HG02610 (cell line): ENCODE results near the gene ZNF219.

Experiments used
- ATAC-seq: cut with Tn5 transposase; IDR thresholded peaks from one replicate; pipeline ENCODE4 v1.9.1; 2021; ENCODE audit warnings: mild to moderate bottlenecking, moderate library complexity; ENCODE audit not compliant: unreplicated experiment

ZNF219 gene

DNA sequence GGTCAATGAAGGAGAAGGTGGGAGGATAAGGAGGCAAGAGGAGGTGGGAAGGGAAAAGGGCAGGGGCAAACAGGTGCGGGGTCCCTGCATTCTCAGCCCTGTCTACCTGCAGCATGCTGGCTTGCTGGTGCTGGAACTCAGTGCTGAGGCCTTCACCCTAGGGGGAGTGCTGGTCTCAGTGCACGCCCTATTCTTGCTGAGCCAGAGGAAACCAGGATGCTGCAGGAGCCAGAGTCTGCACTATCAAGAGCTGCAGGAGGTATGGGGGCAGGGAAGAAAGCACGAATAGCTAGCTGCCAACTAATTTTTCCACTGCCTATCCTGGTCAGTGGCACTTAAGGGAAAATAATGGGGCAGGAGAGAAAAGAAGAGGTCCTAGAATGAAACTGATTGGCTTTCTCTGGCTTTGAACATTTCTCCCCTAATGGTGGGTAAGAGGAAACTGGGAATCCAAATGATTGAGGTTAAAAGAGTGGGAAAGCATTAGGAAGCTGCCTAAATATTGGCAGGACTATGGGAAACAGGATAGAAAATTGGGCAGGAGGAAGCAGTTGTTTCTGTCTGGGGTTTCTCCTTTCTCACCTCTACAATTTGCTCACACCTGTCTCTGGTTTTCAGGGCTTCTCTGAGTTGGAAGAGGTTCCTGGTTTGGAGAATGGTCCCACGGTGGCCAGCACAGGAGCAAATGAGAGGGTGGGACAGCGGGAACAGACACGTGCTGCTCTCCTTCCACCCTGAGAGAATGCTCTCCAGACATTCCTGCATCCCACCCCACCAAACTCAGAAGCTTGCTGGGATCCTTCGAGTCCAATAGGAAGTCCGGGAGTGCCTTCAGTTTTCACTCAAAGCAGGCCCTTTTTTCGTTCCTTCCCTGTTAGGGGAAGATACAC lies 4.3 kb upstream of the ZNF219 start:
- no peak for ATAC-seq

DNA sequence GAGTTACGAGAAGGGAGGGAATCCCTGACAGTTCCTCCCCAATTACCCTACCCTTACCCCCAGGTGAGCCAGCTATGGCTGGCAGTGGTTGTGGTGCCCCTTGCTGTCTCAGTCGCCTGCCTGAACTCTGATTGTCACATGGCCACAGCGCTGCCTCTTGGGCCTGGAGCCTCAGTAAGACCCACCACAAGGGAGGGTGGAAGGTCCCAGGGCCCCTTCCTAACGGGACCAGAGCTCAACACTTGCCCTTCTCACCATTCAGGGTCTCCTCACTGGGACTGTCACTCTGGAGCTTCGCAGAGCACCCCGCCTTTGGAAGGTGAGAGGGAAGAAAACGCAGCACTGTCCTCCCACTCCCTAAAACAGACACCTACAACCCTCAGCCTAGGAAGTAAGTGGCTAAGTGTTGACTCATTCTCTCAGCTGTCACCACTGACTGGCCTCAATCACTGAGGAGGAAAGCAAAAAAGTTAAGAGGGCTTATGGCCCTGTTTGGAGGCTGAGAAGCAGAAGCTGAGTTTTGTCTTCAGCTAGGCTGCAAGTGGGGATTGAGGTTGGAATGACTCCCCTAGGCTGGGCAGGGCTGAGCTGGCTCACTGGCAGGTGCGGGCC lies 3.5 kb upstream of the ZNF219 start:
- no peak for ATAC-seq

DNA sequence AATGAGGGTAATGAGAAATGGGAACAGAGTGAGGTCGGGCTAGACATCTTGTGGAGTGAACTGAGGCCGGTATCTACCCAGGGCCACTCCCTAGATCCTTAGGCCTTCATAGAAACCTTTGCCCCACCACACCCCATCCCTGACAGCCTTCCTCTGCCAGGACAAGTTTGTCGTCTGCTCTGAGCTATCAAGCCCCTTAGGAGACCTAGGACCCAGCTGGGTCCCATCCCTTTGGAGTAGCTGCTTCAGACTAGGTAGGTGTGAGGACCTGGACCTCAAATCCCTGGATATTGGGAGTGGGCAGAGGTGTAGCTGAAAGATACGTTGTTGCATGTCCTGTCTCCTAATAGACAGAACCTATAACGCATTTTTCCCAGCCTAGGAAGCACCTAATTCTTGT lies 2.5 kb upstream of the ZNF219 start, which contains the start of gene TMEM253:
Gene TMEM253, plus strand, starts transcription at position 136 of the 400 bp plus-strand sequence. CDS start 278 bp downstream, outside the sequence.
- no peak for ATAC-seq

DNA sequence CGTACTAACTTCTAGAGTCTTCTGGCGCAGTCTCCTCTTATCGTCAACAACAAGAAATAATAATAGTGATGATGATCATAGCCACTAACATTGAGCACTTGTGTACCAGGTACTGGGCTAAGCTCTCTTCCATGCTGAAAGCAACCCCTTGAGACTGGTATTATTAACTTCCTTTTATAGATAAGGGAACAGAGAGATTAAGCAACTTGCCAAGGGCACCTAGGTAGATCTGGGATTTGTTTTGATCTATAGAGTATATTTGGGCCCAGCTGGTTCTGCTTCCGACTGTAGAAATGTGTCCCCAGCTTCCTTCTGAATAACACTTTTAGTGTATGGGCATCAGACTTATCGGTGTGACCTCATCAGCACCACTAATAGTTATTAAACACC lies 1.1 kb upstream of the ZNF219 start:
- ATAC-seq, result no peak

DNA sequence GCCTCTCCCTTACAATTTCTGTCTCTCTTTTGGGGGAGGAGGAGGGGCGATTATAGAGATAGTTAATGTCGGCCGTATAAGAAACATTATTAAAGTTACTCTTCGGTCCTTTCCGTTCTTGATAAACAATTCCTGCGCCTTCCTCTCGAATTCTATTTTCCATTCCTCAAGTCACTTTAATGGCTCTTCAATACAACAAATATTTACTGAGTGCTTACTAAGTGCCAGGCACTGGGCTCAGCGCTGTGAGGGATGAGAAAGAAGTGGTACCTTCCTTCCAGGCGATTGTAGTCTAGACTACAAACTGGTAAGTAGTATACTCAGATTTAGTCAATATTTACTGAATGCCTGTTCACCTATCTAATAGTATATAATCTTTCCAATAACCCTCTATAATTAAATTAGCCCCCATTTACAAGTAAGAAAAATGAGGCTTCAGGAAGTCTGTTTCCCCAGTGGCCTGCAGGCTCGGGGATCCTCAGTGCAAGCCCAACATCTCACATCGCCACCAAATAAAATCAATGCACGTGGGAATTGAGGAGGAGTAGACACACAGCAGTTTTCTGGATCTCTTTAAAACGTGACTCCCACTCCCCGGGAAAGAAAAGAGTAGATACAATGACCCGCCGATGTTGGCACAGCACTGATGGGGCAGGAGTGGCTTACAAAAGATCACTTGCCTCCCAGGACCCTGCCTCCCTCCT lies 589 bp upstream of the ZNF219 start:
- ATAC-seq, result no peak

DNA sequence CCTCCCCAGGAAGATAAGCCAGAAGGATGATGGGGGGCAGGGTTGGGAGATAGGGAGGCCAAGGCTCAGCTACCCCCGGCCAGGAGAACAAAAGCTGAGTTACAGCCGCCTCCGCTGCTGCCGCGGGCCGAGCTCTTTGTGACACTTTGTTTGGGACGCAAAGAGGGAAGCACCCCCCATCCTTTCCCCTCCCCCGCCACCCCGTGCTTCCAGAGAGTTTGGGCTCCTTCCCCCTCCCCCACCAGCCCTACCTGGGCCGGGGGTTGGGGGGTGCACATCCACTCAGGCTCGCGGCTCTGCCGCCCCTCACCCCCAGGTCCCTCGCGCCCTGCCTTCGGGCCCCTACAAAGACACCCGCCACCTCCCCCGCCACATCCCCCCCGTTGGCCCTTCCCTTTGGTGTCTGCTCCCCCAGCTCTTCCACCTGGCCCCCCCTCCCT lies 799 bp downstream of the ZNF219 start:
- ATAC-seq, result no peak

DNA sequence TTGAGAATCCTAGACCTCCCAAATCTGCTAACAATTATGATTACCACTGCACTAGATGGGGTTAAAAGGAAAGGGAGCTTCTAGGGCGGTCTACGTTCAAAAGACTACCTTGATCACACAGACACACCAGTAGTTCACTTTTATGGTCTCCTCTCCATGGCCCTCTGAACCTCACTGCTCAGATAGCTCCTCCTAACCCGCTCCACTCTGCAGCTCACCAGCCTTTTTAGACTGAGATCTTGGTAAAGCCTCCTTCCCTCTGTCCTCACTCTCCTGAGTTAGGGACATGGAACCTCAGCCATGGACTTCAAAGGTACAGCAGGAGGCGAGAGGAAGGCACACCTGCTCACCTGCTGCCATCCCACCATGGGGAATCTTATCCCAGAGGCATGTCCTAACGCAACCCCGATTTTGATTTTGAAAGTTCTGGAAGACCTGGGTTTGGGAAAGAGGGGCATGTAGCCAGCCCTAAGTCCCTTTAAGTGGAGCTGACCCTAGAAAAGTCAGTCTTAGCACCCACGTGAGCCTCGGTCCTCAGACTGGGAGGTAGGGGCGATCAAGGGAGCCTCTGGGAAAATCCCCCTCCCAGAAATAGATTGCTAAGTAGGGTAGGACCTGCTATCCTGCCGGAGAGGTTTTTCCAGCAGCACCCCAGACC lies 1.3 kb downstream of the ZNF219 start:
- ATAC-seq, result no peak

DNA sequence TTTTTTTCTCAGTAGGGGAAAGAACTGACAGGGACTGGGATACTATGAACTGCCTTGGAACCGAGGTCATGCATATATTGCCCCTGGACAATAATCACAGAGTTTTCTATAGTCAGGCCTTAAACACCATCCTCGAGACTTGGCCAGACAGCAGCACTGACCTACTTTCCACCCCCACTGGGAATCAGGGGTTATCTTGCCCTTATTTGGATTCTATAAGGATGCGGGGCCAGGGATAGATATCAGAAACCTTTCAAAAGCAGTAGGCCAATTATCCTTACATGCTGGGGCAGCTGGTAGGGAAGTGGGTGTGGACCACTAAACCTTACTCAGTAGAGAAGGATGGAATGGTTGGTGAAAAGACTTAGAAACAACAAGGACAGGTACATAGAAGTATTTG lies 2.0 kb downstream of the ZNF219 start:
- no peak for ATAC-seq

DNA sequence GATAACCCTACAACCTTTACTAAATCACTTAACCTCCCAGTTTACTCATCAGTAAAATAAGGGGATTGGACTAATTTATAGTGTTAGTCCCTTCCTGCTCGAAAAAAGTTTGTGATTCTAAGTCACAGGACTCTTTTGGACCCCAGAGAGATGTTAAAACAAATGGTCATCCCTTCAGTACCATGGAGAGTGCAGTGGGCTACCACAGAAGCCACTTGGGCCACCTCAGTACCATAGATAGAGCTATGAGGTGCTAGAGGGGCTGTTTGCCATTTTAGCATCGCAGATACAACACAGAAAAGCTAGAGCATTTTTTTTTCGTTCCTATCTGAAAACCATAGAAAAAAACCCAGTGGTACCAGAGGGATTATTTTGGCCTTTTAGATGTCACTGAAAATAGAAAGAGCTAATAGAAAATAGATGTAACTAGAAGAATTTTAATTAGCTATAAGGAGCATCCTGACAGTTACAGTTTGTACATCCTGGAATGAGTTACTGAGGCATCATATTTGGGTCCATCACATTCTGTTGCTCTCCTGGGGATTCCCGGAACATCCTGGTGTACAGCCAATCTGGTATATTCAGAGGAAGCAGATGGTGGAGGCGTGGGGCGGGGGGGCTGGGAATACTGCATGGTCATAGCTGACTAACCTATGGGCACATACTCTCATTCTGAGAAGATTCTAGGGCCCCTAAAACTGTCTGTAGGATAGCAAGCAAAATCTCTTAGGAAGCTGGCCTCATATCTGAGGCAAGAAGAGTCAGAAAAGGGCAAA lies 2.8 kb downstream of the ZNF219 start:
- no peak for ATAC-seq

DNA sequence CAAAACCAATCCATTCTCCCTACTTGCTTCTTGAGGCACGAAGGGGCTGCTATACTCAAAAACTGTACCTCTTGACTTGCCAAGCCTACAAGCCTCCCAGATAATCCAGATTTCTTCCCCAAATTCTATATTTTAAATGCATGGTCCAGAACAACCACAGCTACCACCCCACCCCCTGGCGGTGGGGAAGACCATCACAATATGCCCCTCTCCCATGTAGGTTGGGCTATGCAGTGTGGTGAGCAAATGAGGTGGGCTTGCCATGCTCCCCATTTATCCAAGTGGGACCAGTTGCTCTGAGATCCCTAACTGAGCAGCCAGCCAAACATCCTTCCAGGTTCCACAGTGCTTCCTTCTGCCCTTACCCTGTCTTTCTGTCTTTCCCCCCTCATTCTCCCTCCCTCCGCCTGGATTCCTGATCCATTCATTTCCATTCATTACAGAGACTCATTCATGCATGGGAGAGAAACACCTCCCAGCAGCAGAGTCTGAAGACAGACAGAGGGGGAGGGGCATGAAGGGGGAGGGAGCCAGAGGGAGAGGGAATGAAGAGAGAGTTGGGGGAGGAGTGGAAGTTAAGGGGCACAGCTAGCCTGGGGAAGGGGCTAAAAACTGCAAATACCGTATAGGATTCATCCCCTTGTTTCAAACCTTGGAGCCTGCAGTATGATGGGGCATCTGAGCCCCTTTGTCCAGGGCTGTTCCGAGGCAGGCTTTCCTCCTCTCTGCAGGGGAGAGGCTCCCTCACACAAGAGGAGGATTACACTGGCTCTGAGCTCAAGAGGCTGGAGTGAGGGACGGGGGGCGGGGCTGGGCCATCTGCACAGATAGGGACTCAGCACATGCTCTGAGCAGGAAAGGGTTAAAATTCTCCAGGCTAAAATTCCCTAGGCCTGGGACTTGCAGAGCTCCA lies 4.4 kb downstream of the ZNF219 start:
- no peak for ATAC-seq

DNA sequence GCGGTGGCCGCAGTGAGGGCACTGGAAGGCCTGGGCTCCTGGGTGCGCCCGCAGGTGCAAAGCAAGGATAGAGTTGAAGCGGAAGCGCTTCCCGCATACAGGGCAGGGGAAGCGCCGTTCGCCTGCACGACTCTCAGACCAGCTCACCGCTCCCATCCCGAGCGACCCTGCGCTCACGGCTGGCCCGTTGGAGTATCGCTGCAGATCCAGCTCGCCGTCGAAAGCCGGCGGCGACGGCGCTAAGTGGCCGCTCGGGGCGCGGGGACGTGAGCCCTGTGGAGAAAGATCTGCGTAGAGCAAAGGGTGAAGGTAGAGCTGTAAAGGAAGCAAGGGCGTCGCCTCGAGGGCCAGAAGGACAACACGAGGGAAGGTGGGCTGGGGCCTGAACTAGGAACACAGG lies 5.4 kb downstream of the ZNF219 start:
- ATAC-seq, result no peak

DNA sequence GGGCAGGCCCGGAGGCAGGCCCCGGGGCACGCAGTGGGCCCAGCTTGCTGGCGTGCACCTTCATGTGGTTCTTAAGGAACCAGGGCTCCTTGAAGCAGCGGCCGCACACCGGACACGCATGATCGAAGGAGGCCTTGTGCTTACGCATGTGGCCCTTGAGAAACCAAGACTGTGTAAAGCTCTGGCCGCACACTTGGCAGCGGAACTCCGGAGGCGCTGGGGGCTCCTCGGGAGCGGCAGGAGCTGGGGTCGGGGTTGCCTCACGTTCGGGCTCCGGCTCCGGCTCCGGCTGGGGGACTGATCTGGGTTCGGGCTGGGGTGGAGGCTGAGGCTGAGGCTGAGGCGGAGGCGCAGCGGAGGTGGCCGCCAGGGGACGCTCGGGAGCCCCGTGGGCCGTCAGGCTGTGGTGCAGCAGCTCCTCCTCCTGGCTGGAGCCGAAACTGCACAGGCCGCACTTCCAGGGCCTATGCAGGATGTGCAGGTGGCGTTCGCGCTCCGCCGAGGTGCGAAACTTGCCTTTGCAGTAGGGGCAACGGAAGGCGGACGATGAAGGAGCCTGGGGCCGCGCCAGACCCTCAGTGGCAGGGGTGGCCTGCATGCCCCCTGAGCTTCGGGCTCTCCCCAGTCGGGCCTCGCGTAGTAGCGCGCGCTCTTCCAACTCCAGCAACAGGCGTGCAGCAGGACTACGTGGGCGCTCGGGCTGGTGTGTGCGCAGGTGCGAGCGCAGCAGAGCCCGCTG lies 6.0 kb downstream of the ZNF219 start:
- peak; percentile 84 for ATAC-seq

DNA sequence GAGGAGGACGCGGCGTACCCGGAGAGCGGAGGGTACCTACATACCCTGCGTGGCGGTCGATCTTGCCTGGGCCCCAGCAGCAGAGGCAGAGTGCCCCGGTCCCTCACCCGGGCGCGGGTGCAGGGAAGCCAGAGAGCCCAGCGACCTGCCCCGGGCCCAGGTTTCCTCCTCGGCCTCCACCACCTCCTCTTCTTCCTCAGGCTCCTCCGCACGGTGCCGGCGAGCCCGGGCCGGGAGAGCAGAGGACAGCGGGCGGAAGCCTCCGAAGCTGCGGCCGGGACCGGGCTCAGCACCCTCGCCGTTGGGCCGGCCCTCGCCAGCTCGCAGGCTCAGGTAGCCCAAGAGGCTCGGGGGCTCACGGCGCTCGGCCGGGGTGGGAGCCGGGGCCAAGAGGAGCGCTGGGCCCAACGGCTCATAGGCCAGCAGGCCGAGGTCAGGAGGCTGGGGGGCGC lies 6.6 kb downstream of the ZNF219 start:
- ATAC-seq, result no peak

DNA sequence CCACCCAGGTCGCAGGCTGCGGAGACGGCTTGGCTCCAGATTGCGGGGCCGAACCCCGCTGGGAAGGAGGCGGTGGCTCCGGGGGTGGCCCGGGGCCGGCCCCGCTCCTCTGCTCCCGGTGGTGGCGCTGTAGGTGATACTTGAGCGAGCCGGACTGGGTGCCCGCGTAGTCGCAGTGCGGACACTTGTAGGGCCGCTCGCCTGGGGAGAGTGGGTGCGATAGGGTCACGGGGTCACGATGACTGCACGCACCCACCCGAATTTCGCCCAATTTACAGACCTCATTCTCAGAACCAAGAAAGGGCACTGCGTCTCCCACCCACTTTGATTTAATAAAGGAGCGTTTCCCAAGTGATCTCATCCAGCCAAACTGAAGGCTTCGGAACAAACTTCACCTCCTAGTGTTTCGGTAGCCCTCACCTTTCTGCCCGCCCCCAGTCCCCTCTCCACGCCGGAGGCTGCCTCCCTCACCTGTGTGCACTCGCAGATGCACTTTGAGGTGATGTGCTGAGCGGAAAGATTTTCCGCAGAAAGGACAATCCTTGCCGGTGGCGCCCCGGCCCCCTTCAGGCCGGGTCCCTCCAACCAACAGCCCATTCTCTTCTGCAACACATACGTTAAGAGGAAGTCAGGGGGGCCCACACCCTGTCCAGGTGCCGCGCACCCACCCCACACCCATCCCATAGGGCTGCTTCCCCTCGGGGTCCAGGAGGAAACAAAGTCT lies 7.4 kb downstream of the ZNF219 start:
- ATAC-seq, result no peak

DNA sequence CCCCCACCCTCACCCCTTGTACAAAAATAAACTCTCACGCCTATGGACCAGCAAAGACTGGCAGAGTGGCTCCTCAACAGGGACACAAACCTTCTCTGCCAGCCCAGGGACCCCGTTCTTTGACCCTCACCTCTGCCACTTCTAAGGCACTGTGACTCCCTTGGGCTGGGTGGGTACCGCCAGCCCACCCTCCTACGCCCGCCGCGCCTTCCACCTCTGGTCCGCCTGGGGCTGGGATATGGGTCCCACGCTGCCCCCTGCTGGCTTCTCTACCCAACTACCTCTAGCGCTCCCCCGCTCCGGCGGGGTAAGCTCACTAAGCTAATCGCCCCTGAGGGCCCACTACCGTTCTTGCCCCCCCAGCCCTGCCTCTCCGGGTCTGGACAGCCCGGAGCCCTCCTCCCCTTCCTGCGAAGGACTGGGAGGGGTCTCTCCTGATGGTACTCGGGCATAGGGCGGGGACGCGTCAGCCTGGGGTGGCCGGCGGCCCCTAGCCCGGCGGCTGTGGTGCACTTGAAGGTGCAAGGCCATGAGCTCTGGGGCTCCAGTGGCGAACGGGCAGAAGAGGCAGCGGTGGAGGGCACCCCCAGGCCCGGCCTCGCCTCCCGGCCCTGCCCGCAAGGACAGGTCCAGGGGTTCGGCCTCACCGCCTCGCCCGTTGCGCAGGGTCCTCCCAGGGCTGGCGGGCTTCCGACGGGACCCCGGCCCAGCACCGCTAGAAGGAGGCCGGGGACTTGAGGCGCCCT lies 8.1 kb downstream of the ZNF219 start:
- no peak for ATAC-seq

DNA sequence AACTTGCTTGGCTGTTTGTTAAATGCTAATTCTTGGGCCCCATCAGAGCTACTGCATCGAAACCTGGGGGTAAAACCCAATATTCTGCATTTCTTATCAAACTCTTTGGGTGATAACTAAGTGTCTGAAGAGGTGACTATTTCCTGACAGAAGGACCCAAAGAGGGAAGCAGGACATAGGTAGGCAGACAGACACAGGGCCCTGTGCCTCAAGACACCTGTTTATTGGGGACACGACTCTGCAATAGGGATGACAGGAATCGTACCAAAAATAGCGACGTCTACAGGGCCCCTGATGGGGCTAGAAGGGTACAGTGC lies 8.6 kb downstream of the ZNF219 start:
- no peak for ATAC-seq

DNA sequence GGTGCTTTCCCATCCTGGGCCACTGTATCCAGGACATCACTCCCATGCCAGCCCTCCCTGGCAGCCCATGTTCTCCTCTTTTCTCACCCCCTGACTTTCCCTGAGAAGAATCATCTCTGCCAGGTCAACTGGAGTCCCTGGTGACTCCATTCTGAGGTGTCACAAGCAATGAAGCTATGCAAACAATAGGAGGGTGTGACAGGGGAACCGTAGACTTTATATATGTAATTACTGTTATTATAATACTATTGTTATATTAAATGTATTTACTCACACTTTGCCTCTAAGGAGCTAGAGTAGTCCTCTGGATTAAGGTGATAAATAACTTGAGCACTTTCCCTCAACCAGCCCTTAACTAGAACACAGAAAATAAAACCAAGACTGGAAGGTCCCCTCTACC lies 9.2 kb downstream of the ZNF219 start:
- no peak for ATAC-seq
